ENCODE data around the gene SFXN3. TPM values are rescaled to one million over a fixed set of nuclear protein-coding genes. Genes with fewer than 3 reads are reported as not detected.

Gene SFXN3
- total and polyA plus RNA-seq, 2 of the 8 experiments (the other 6 are each of a cell fraction or from before 2014, with no cell fraction given) = 2.6 to 2.8 TPM

- TF ChIP-seq RBBP5 (IDR thresholded peaks at IDR 0.05; ENCODE audit: borderline replicate concordance, low read depth, low read length) (peak; percentile 72; the same call in 1 of the 2 replicates), SIRT6 (IDR thresholded peaks at IDR 0.05; ENCODE audit: low read length) (no peak), SRF (IDR thresholded peaks at IDR 0.05; ENCODE audit: low read depth, low read length) (no peak), GABPA (IDR thresholded peaks at IDR 0.05; ENCODE audit: borderline replicate concordance, insufficient read depth, low read length) (no peak), CEBPB (IDR thresholded peaks at IDR 0.05; ENCODE audit: low read depth, low read length) (no peak)
Measured at GRCh38 chr10:101042667-101043362, 11.8 kb downstream of the SFXN3 start (continued).

All from H1 (cell line).